Measurements from ENCODE around the gene IFNLR1.

IFNLR1 gene

DNA sequence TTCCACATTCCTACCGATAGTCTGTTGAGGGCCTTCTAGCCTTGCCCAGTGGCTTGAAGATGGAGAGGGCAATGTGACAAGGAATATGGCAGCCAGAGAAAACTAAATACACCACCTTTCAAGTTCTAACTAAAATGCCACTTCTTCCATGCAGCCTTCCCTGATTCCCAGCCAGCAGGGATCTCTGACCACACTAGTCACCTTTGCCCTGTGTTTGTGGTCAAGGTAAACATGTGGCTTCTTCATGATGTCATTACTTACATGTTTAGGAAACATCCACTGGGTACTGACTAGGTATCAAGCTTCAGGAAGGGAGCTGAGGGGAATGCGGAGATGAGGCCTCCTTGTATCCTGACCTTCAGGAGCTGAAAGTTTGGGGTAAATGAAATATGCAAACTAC lies 21.6 kb downstream of the IFNLR1 start:
- H3K36me3 ChIP-seq (ENCODE audit: control insufficient read depth, insufficient read depth, low read length): no peaks in the 10 kb centered on the region
- H3K27me3 ChIP-seq (replicated peaks; ENCODE audit: control insufficient read depth, insufficient read depth, low read length, poor library complexity, severe bottlenecking): no peaks in the 10 kb centered on the region
- no peak overlapping the region for H3K4me3 ChIP-seq (ENCODE audit: insufficient read depth, low read depth, low read length, poor library complexity, severe bottlenecking)
- H3K27ac ChIP-seq (ENCODE audit: insufficient read depth, low read length, poor library complexity, severe bottlenecking): no peak overlapping the region
- no peak for DNase-seq
- H3K9me3 ChIP-seq (ENCODE audit: control insufficient read depth, low read length): no peaks in the 10 kb centered on the region
- no peaks in the 10 kb centered on the region for H3K4me1 ChIP-seq (ENCODE audit: control insufficient read depth, insufficient read depth, low read length, poor library complexity, severe bottlenecking)

DNA sequence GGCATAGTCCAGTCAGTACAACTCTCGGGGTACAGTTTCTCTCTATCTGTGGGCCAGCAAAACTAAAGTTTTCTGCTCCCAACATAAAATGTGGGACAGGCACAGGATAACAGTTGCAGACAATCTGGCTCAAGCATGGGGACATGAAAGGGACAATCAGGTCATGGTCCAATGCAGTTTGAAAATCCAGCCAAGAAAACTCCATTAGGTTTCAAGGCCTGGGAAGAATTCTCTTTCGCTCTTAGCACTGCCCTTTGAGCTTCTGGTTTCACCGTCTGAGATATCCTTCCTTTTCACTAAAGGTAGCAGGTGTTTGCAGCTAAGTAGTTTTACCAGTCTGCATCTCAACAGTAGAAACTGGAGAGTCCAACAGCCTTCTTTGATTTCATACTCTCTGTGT lies 23.1 kb downstream of the IFNLR1 start:
- no peak for DNase-seq
- H3K27me3 ChIP-seq (replicated peaks; ENCODE audit: control insufficient read depth, insufficient read depth, low read length, poor library complexity, severe bottlenecking): no peaks in the 10 kb centered on the region
- H3K4me3 ChIP-seq (ENCODE audit: insufficient read depth, low read depth, low read length, poor library complexity, severe bottlenecking): no peak overlapping the region
- H3K27ac ChIP-seq (ENCODE audit: insufficient read depth, low read length, poor library complexity, severe bottlenecking): no peak overlapping the region
- peaks cover 3% of the 10 kb centered on the region for H3K36me3 ChIP-seq (ENCODE audit: control insufficient read depth, insufficient read depth, low read length)
- no peaks in the 10 kb centered on the region for H3K4me1 ChIP-seq (ENCODE audit: control insufficient read depth, insufficient read depth, low read length, poor library complexity, severe bottlenecking)
- no peaks in the 10 kb centered on the region for H3K9me3 ChIP-seq (ENCODE audit: control insufficient read depth, low read length)

DNA sequence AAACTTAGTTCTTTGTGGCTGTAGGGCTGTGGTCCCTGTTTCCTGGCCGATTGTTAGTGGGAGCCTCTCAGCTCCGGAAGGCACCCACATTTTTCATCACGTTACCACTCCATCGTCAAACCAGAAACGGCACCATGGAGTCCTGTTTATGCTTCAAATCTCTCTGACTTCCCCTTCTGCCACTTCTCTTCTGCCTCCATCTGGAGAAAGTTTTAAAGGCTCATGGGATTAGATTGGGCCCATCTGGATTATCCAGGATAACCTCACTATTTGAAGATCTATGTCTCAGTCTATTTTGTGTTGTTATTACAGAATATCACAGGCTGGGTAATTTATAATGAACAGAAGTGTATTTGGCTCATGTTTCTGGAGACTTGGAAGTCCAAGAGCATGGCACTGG lies 24.9 kb downstream of the IFNLR1 start:
- H3K4me3 ChIP-seq (ENCODE audit: insufficient read depth, low read depth, low read length, poor library complexity, severe bottlenecking): no peak overlapping the region
- H3K36me3 ChIP-seq (ENCODE audit: control insufficient read depth, insufficient read depth, low read length): peaks cover 6% of the 10 kb centered on the region
- H3K27ac ChIP-seq (ENCODE audit: insufficient read depth, low read length, poor library complexity, severe bottlenecking): no peak overlapping the region
- no peaks in the 10 kb centered on the region for H3K4me1 ChIP-seq (ENCODE audit: control insufficient read depth, insufficient read depth, low read length, poor library complexity, severe bottlenecking)
- H3K27me3 ChIP-seq (replicated peaks; ENCODE audit: control insufficient read depth, insufficient read depth, low read length, poor library complexity, severe bottlenecking): no peaks in the 10 kb centered on the region
- no peaks in the 10 kb centered on the region for H3K9me3 ChIP-seq (ENCODE audit: control insufficient read depth, low read length)
- no peak for DNase-seq

DNA sequence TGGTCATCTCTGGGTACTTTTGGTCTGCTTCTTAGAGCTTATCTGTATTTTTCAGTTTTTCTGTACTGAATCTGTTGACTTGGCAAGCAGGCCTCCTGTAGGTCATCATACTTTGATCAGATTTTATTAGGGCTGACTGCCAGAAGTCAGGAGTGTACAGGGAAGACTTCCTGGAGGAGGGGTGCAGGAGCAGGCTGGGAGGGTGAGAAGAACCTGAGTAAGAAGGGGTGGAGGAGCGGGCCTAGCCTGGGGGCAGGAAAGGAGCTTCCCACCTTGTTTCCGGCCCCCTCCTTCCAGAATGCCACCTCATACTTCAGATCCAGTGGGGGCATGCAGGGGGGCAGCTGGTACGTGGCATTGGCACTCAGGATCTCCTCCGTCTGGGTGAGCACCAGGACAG lies 25.8 kb downstream of the IFNLR1 start:
- Histone ChIP-seq H3K4me3 (ENCODE audit: insufficient read depth, low read depth, low read length, poor library complexity, severe bottlenecking) (no peak overlapping the region), H3K9me3 (ENCODE audit: control insufficient read depth, low read length) (no peaks in the 10 kb centered on the region), H3K36me3 (ENCODE audit: control insufficient read depth, insufficient read depth, low read length) (peaks cover 6% of the 10 kb centered on the region), H3K27ac (ENCODE audit: insufficient read depth, low read length, poor library complexity, severe bottlenecking) (no peak overlapping the region), H3K27me3 (replicated peaks; ENCODE audit: control insufficient read depth, insufficient read depth, low read length, poor library complexity, severe bottlenecking) (no peaks in the 10 kb centered on the region), H3K4me1 (ENCODE audit: control insufficient read depth, insufficient read depth, low read length, poor library complexity, severe bottlenecking) (no peaks in the 10 kb centered on the region)
- DNase-seq: no peak

DNA sequence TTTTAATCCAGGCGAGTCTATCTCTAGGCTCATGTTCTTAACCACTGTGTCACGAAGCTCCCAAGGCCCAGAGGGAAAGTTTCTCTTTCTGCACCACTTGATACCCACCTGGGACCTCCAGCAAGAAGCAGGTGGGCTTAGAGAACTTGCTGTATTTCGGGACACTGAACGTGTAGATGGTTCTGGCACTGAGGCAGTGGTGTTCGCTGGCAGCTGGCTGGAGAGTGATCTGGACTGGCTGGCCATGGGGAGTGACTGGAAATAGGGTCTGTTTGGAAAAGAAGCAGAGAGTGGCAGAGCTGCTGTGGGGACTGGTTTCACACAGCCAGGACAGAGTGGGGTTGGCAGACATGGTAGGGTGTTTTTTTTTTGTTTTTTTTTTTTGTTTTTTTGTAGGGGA lies 27.7 kb downstream of the IFNLR1 start:
- no peak for DNase-seq
- peaks cover 6% of the 10 kb centered on the region for H3K36me3 ChIP-seq (ENCODE audit: control insufficient read depth, insufficient read depth, low read length)
- H3K27ac ChIP-seq (ENCODE audit: insufficient read depth, low read length, poor library complexity, severe bottlenecking): no peak overlapping the region
- H3K4me1 ChIP-seq (ENCODE audit: control insufficient read depth, insufficient read depth, low read length, poor library complexity, severe bottlenecking): no peaks in the 10 kb centered on the region
- no peak overlapping the region for H3K4me3 ChIP-seq (ENCODE audit: insufficient read depth, low read depth, low read length, poor library complexity, severe bottlenecking)
- H3K9me3 ChIP-seq (ENCODE audit: control insufficient read depth, low read length): no peaks in the 10 kb centered on the region
- H3K27me3 ChIP-seq (replicated peaks; ENCODE audit: control insufficient read depth, insufficient read depth, low read length, poor library complexity, severe bottlenecking): no peaks in the 10 kb centered on the region

DNA sequence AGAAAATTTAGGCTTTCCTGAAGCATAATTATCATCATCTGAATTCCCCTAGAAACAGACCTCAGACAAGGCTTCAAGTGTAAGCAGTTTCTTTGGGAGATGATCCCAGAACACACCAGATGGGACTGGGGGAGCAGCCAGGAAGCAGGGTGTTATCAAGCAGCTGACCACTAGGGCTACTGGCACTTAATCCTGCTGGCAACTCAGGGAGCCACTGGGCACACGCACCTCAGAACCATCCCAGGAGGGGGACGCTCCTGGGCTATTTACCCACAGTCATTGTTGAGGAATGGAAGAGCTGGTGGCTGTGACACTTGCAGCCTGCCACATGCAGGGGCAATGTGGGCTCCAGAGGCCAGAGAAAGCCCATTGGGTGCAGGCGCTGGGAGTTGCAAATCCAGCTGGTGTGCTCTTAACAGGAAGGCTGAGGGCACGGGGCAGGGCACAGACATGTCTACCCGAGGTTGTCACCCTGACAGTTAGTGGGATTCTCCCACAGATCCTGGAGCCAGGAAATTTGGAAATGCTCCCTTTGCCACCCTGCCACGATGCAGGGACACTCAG lies 29.1 kb downstream of the IFNLR1 start:
- peaks cover 6% of the 10 kb centered on the region for H3K36me3 ChIP-seq (ENCODE audit: control insufficient read depth, insufficient read depth, low read length)
- DNase-seq: no peak
- H3K27me3 ChIP-seq (replicated peaks; ENCODE audit: control insufficient read depth, insufficient read depth, low read length, poor library complexity, severe bottlenecking): no peaks in the 10 kb centered on the region

DNA sequence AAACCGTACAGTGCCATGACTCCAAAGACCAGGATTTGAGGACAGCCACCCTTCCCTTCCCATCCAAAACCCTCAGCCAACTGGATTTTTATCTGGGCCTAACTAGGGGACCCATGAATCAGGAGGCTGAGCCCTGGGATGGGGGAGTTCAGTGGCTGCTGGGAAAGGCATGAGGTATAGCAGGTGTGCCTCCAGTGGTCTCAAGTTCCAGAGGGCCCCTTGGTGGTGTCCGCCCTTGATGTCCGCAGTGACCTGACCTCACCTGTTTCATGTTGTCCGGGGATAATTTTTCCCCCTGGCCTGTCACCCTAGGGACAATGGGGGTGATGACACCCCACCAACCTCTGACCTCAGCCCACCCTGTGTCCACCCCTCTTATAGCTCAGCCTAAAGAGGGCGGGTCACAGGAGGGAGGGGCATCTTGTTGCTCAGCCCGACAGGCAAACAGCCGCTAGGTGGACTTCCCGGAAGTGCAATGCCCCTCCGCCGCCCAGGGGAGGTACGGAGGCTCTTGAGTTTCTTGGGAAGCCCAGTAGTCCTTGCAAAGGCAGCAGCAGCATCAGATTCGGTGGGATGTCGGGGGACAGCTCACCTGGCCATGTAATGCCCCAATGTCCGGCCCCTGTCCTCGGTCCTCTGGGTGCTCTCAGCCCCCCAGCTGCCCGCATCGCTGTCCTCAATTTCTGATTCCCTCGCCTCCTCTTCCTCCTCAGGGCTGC lies 30.4 kb downstream of the IFNLR1 start:
- H3K4me3 ChIP-seq (ENCODE audit: insufficient read depth, low read depth, low read length, poor library complexity, severe bottlenecking): no peak overlapping the region
- H3K9me3 ChIP-seq (ENCODE audit: control insufficient read depth, low read length): no peaks in the 10 kb centered on the region
- no peak overlapping the region for H3K27ac ChIP-seq (ENCODE audit: insufficient read depth, low read length, poor library complexity, severe bottlenecking)
- H3K36me3 ChIP-seq (ENCODE audit: control insufficient read depth, insufficient read depth, low read length): peaks cover 6% of the 10 kb centered on the region
- H3K27me3 ChIP-seq (replicated peaks; ENCODE audit: control insufficient read depth, insufficient read depth, low read length, poor library complexity, severe bottlenecking): no peaks in the 10 kb centered on the region
- no peaks in the 10 kb centered on the region for H3K4me1 ChIP-seq (ENCODE audit: control insufficient read depth, insufficient read depth, low read length, poor library complexity, severe bottlenecking)
- no peak for DNase-seq

More for the DNA sequence above, 29.1 kb downstream of the IFNLR1 start:
- H3K27ac ChIP-seq (ENCODE audit: insufficient read depth, low read length, poor library complexity, severe bottlenecking): no peak overlapping the region
- H3K9me3 ChIP-seq (ENCODE audit: control insufficient read depth, low read length): no peaks in the 10 kb centered on the region
- H3K4me1 ChIP-seq (ENCODE audit: control insufficient read depth, insufficient read depth, low read length, poor library complexity, severe bottlenecking): no peaks in the 10 kb centered on the region
- H3K4me3 ChIP-seq (ENCODE audit: insufficient read depth, low read depth, low read length, poor library complexity, severe bottlenecking): no peak overlapping the region

DNA sequence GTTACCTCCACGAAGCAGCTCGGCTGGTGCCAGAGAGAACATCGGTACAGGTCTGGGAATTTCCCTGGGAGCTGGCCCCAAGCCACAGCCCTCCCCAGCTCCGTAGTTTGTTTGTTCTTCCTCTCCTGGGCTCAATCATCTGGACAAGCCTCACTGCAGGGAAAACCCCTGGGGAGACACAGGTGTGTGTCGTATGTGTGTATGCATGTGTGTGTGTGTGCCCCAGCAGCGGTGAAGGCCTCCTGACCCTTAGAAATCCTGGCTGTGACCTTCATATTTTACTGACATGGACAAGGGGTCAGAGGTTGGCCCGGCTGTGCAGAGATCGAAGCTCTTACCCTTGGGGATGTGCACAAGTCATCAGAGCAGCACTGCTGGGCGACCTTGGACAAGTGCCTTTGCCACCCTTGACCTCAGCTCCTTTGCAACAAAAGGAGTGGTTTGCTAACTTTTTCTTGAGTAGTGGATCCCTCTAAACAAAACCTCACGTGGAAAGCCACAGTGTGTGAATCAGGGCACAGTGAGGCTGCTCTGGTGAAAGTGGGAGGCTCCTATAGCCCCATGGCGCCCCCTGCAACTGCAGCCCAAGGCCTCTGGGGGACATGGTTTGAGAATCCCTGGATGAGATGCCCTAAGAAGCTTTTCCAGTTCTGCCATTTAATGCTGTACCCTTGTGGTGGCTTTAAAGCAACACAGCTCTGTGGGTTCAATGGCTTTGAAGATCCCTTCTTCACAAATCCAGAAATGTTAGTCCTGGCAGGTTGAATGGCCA lies 31.9 kb downstream of the IFNLR1 start:
- Histone ChIP-seq H3K36me3 (ENCODE audit: control insufficient read depth, insufficient read depth, low read length) (peaks cover 6% of the 10 kb centered on the region), H3K4me1 (ENCODE audit: control insufficient read depth, insufficient read depth, low read length, poor library complexity, severe bottlenecking) (peaks cover 5% of the 10 kb centered on the region), H3K27me3 (replicated peaks; ENCODE audit: control insufficient read depth, insufficient read depth, low read length, poor library complexity, severe bottlenecking) (no peaks in the 10 kb centered on the region), H3K9me3 (ENCODE audit: control insufficient read depth, low read length) (no peaks in the 10 kb centered on the region), H3K4me3 (ENCODE audit: insufficient read depth, low read depth, low read length, poor library complexity, severe bottlenecking) (no peak overlapping the region), H3K27ac (ENCODE audit: insufficient read depth, low read length, poor library complexity, severe bottlenecking) (no peak overlapping the region)
- no peak for DNase-seq

DNA sequence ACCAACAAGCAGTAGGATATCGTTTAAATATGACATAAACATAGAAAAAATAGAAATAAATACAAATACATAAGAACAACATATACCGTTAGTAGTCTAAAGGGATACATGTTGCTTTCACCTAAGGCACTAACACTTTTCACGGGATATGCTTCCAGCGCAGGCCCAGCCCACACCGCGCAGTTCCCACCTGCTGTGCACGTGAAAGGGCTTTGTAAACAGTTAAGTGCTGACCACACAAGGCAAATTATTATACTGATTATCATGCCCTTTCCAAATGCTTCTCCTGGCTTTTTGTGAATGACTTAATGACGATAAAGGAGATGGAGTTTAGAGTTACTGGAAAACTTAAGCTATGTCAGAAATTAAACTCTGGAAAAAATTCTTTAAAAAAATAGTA lies 32.9 kb downstream of the IFNLR1 start:
- H3K27me3 ChIP-seq (replicated peaks; ENCODE audit: control insufficient read depth, insufficient read depth, low read length, poor library complexity, severe bottlenecking): no peaks in the 10 kb centered on the region
- peaks cover 8% of the 10 kb centered on the region for H3K4me1 ChIP-seq (ENCODE audit: control insufficient read depth, insufficient read depth, low read length, poor library complexity, severe bottlenecking)
- no peak for DNase-seq
- no peaks in the 10 kb centered on the region for H3K9me3 ChIP-seq (ENCODE audit: control insufficient read depth, low read length)
- no peak overlapping the region for H3K27ac ChIP-seq (ENCODE audit: insufficient read depth, low read length, poor library complexity, severe bottlenecking)
- peaks cover 5% of the 10 kb centered on the region for H3K36me3 ChIP-seq (ENCODE audit: control insufficient read depth, insufficient read depth, low read length)
- no peak overlapping the region for H3K4me3 ChIP-seq (ENCODE audit: insufficient read depth, low read depth, low read length, poor library complexity, severe bottlenecking)
